HG03196 (cell line): Measurements from ENCODE around the gene GAST.
"Not testable (repeated sequence)": the region's sequence is repeated elsewhere in the genome, so short reads cannot be mapped to it uniquely, and the experiment has no call there.

Source experiments
- ATAC-seq: cut with Tn5 transposase; IDR thresholded peaks from one replicate; pipeline ENCODE4 v1.9.1; 2021; ENCODE audit not compliant: unreplicated experiment

The GAST gene

GRCh38 chr17:41711669-41712400, at the start of gene GAST:
GAST (plus strand) TSS chr17:41712331; CDS start chr17:41715437, 3,106 bp downstream.
- ATAC-seq: no peak

DNA sequence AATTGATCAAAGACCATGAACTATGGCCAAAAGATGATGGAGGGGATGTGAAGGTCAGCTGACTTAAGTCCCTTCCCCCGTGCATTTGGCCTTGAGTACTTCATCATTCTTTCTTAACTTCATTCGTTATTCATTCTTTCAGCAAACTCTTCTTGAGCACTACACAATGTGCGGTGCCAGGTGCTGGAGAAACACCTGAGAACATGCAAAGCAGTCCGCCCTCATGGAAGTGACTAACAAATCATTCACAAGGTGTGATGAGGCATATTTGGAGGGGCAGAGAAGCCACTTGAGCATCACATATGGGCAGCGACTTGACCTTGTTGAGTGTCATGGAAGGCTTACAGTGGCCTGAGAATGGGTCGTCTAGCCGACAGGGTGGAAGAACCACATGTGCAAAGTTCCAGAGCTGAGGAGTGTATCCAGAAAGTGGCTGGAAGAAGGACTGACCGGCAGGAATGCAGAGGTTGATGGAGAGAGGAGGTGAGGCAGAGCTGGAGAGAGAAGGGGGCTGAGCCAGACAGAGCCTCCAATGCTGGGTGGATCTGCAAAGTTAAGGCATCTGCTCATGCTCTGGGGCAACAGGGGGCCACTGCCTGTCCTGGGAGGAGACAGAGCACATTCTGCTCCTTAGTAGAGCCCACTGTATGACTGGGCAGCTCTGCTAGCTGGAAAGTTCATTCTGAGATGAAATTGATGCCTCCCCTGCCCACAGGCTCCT, 48.5 kb upstream of the GAST start:
- no peak for ATAC-seq

DNA sequence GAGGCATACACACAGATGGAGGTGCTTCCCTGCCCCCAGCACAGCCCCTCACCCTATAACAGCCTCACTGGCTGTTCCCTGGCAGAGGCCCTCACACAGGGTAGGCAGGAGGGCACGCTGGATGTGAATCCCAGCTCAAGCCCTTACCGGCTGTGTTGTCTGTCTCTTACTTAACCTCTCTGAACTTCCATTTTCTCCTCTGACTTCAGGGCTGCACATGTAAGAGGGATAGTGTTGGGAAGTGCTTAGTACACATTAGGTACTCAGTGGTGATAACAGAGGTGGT, 48.0 kb upstream of the GAST start:
- no peak for ATAC-seq

GRCh38 chr17:41664587-41665565, 47.3 kb upstream of the GAST start:
- ATAC-seq: no peak

DNA sequence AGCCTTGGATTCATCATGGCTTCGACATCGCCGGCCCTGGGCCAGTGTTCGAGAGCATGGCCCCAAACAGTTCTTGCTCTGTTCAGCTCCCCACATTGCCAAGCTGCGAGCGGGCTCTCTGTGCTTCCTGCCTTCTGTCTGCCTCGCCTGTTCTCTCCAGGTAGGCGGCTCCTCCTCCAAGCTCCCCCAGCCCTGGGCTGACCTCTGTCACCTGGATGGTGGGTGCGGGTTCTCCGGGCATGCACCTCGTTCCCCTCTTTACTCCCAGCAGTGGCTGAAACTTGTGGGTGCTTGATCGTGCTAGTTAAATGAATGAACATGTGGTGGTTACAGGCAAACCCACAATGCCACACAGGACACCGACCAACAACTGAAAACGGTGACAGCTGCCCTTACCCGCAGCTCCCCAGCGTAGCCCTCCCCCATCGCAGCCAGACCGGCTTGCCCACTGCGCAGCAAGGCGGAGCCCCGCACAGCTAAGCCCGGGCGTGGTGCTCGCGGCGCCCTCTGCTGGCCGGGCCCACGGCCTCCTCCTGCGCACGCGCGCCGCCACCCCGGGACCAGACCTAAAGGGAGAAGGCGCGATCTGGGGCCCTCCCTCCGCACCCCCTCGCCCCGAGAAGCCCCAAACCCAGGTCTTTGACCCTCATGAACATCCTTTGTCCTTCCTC, 46.4 kb upstream of the GAST start:
- peak; percentile 46 for ATAC-seq

DNA sequence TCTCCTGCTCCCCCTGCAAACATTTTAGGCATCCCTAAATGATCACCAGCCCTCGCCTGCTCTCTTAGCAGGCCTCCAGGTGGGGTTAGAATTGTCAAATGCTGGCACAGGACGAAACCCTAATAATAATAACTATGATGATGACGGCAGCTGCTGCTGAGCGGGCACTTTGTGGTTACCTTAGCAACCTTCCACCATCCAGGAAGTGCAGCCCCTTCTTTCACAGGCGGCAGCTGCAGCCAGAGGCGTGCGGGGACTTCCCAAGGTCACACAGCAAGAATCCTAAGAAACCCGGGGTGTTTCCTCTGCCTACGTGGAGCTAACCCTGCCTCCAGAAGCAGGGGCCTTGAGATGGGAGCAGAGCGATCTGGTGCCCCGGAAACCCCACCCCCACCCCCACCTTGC, 45.9 kb upstream of the GAST start:
- ATAC-seq: peak; percentile 36

DNA sequence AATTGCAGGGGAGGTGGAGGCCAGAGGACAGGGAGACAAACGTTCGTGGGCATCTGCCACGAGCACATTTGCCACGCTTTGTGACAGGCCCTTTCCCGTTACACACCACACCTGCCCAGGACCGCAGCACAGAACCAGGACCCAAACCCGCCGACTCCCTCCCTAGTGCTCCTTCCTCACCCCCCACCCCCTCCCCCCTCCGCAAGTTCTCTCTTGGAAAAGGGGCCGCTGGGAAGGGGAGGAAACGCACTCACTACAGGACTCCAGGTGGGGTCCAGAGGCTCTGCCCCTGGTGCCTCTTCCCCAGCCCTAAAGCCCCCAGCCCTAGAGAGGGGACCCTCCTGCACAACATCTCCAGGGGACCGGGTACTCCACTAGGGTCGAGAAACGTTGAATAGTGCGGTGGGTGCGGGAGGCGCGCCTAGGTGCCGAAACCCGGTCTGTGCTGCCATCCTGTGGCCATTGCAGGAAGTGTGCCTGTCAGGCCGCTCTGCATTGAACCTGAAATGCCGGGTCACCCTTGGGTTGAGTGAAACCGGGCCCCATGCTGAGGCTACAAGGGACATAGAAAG, 45.3 kb upstream of the GAST start:
- ATAC-seq: peak; percentile 55

DNA sequence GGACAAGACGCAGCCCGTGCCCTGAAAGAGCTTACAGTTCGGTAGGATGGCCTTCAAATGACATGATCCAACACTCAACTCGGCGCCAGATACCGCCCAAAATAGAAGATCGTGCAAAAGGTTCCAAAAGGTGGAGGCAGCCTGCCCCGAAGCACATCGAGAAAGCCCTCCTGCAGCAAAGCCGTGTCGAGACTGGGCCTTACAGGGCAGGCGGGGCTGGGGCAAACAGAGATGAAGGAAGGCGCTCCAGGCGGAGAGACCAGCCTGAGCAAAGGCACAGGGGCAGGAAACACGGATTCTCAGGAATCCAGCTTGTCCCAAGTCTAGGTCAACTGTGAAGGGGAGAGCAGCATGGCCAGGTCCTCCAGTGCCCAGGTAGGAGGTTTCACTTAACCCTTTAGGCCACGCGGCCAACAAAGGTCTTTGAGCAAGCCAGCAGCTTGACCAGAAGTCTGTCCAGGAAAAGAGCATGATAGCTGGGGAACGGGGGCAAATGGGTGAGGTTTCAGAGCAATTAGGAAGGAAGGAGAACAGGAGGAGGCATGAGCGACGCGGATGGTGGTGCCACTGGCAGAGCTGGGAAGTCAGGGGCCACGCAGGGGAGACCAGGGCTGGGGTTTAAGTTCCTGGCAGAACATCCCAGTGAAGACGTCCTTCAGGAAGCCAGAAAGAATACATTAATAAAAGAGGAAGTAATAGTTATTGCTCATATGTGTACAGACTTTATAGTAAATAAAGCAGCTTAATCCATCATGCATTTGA, 44.7 kb upstream of the GAST start:
- no peak for ATAC-seq

GRCh38 chr17:41672153-41672552, 40.0 kb upstream of the GAST start:
- no peak for ATAC-seq

DNA sequence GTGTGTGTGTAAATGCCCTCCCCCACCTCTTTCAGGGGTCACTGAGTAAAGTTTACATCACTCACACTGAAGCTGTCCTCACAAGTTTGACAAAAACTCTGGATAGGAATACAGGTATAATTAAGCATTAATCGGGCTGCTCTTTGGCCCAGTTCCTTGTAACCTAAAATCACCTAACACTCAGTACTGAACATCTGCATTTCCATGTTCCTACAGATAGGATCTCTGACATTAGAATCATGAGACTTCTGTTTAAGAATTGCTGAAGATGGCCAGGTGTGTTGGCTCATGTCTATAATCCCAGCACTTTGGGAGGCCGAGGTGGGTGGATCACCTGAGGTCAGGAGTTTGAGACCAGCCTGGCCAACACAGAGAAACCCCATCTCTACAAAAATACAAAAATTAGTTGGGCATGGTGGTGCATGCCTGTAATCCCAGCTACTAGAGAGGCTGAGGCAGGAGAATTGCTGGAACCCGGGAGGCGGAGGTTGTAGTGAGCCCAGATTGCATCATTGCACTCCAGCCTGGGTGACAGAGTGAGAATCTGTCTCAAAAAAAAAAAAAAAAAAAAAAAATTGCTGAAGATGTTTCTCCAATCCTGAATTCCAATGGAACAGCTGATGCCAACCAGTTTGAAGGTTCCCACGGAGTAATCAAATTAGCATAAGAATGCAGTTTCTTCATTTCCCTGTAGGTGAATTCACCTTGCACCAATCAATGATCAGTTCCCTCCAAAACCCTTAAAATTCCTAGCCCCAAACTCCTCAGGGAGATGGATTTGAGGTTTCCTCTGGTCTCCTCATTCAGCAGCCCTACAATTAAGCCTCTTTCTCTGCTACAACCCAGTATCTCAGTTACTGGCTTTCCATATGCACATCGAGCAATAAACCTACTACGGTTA, 36.7 kb upstream of the GAST start:
- not testable (repeated sequence) for ATAC-seq

DNA sequence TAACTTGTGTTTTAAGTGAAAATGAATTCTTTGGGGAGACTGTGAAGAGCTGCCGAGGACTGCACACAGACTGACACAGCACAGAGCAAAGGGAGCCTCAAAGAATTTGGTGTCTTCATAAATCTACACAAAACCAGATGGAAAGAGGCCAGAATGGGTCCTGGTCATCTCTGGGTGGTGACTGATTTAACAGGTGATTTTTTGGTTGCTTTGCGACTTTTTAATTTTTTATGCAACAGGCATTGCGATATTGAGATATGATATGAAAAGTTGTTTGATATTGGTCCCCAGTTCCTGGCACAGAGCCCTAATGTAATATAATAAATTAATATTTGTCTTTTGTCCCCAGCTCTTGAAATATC, 36.1 kb upstream of the GAST start:
- ATAC-seq: no peak

GRCh38 chr17:41678411-41678906, 33.7 kb upstream of the GAST start:
- peak; percentile 30 for ATAC-seq

DNA sequence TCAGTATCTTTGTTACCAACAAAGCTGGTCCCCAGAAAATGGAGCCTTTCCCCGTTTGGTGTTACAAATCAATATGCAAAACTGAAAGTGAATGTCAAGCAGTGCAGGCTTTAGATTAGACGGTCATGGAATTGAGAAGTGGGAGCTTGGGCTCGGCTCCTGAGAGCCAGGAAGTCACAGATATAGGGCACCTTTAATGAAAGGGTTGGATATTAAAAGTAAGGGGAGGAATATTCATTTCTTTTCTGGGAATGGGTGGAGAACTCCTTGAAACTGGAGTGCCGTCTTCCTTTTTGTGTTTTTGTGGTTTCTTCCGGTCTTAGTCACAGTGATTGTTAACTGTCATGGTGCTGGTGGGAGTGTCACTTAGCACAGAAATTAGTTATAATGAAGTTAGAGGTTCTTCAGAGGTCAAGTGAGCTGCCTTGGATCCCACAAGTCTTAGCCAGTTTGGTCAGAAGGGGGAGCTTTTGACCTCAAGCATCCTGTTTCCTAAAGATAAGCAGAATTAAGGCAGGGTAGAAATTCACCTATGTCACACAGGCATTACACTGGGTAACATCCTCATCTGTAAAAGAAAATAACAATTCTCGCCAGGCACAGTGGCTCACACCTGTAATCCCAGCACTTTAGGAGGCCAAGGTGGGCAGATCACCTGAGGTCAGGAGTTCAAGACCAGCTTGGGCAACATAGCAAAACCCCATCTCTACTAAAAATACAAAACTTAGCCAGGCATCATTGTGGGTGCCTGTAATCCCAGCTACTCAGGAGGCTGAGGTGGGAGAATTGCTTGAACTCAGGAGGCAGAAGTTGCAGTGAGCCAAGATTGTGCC, 33.0 kb upstream of the GAST start:
- ATAC-seq: peak; percentile 61

DNA sequence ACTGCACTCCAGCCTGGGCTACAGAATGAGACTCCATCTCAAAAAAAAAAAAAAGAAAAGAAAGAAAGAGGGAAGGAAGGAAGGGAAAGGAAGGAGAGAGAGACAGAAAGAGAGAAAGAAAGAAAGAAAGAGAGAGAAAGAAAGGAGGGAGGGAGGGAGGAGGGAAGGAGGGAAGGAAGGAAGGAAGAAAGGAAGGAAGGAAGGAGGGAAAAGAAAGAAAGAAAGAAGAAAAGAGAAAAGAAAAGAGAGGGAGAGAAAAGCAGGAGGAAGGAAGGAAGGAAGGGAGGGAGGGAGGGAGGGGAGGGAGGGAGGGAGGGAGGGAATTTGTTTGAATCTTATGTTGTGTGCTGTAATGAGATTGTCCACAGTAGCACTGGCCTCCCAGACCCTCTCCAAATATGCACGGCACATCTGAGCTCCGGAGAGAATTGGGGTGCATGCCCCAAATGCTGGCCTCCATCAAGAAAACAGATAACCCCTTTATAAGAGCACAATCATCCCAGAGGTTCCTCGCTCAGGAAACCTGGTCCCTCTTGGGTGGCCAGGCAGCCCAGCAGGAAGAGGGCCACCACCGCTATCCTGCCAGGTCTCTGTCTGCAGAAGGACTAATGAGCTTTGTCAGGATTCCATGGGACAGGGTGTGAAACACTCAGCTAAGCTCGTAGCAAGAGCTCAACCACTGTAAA, 32.2 kb upstream of the GAST start:
- ATAC-seq: no peak

DNA sequence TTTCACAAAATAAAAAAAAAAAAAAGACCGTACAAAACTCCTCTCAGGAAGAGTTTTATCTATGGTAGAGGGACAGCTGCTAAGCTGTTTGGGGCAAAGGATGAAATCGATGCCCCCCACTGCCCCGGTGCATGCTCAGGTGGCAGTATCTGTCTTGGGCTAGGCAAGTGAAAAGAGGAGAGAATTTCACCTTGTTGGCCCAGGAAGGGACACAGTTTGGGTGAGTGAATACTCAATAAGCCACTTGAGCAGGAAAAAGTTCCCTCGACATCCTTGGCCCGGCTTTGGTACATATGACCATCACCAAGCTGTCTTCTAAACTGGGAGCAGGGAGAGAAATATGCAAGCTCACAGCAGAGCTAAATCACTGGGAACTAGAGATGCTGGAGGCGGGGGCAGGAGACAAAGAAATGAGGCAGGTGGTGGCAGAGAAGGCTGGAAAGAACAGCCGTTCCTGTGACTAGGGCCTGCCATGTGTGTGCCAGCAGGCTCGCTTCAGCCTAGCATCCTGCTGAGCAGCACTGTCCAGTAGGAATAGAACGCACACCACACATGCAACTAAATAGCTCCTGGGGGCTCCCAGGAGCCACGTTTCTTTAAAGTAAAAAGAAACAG, 31.6 kb upstream of the GAST start:
- no peak for ATAC-seq

DNA sequence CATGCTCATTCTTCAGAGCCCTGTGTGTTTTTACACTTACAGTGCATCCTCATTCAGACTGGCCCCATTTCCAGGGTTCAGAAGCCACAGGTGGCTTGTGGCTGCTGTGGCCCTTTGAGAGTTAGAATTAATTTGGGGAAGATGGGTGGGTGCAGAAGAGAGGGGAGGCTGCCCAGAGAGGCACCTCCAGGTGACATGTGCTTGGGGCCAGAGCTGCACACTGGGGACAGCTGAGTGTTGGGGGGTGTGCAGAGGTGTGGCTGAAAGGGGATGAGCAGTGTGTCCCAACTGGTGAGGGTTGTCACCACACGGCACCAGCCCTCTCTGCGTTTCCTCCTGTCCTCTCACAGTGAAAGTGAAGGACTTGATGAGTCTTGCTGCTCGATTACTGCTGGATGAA, 30.4 kb upstream of the GAST start:
- ATAC-seq: no peak

GRCh38 chr17:41682631-41683030, 29.5 kb upstream of the GAST start:
- ATAC-seq: no peak
